Skin of body (tissue), 2 donors: ENCODE measurements around the gene HTR6. TPM values are rescaled to one million over a fixed set of nuclear protein-coding genes. Genes with fewer than 3 reads are reported as not detected.
"Not testable (repeated sequence)": the region's sequence is repeated elsewhere in the genome, so short reads cannot be mapped to it uniquely, and the experiment has no call there.

Experiments
- DNase-seq: peaks from one replicate; lab custom pipeline; 2025; lab: John Stamatoyannopoulos, UW
- total RNA-seq: library from RNA; depleted of rRNA; stranded (reverse); fragments of >200 nt; gene quantifications from one replicate; pipeline ENCODE4 v1.2.3, GENCODE V29; 2014

HTR6 gene
- total RNA-seq, 1 donor from 2014 or later: not detected

- DNase-seq: not testable (repeated sequence)
Measured at GRCh38 chr1:19639228-19639627, 25.4 kb upstream of the HTR6 start.

- no peak for DNase-seq
Measured at GRCh38 chr1:19639999-19640362, 24.7 kb upstream of the HTR6 start.

DNA sequence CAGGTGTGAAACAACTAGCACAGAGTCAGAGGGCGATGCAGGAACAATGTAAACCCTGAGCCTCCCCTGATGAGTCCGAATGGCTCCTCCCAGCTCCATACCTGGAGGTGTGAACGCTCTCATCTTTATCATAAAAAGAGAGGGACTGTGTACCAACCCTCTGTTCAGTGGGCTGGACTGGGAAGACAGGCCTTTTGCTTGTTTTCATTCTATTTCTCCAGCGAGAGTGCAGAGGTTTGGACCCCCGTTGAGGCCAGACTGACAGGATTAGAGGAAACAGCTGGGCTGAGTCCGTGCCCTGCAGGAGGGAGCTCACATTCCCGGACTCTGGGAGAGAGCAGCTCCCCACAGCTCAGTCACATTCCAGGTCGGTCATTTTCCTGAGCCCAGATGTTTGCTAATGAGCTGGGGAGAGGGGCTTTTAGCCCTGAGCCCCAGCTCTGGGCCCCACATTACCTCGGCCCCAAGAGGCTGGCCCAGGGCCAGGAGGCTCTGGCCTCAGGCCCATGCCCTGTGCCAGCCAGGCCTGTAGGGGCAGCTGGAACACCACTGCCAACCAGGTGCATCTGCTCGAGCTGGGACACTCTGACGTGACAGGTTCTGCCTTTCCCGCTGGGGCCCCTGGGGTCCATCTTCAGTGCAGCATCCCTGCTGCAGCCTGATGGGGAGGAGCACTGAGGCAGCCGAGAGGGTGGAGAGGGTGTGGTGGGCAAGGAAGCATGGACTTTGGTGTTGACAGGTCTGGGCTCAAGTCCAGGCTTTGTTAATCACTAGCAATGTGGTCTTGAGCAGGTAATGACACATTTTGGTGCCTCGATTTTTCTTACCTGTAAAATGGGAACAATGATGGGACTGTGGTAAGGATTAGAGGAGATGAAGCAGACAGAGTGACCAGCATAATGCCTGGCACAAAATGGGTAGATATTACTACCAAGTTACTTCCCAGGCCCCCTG, 24.0 kb upstream of the HTR6 start:
- DNase-seq: no peak

DNA sequence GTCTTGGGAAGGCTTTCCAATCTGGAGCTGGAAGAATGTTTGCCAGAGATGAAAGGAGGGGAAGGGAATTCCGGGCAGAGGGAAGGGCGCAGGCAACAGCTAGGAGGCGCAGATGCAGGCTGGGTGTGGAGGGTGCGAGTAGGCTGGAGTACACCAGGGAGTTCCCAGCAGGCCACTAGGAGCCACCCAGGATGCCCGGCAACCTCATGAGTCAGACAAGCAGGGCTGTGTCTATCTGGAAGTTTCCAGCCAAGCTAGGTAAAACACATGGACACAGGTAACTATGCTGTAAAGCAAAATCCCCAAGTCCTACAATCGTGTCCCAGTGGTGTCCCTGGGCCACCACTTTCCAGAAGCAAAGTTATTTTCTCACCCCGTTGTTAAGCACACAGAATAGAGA, 21.6 kb upstream of the HTR6 start:
- DNase-seq: no peak

GRCh38 chr1:19643602-19644394, 20.9 kb upstream of the HTR6 start, which contains the start of gene NBL1:
Gene NBL1 (plus strand): TSS chr1:19644311. CDS start chr1:19655031, 10,720 bp downstream.
- DNase-seq: peak; percentile 42

DNA sequence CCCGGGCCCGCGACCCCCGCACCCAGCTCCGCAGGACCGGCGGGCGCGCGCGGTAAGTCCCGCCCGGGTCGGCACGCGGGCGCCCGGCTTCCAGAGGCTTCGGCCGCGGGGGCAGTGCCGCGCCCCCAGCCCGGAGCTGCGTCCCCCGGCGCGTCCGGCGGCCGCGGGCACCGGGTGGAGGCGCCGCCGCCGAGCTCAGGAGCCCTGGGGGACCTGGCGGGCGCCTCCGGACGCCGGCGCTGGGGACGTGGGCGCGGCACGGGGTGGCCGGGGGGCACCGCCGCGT, 20.3 kb upstream of the HTR6 start:
- no peak for DNase-seq

DNA sequence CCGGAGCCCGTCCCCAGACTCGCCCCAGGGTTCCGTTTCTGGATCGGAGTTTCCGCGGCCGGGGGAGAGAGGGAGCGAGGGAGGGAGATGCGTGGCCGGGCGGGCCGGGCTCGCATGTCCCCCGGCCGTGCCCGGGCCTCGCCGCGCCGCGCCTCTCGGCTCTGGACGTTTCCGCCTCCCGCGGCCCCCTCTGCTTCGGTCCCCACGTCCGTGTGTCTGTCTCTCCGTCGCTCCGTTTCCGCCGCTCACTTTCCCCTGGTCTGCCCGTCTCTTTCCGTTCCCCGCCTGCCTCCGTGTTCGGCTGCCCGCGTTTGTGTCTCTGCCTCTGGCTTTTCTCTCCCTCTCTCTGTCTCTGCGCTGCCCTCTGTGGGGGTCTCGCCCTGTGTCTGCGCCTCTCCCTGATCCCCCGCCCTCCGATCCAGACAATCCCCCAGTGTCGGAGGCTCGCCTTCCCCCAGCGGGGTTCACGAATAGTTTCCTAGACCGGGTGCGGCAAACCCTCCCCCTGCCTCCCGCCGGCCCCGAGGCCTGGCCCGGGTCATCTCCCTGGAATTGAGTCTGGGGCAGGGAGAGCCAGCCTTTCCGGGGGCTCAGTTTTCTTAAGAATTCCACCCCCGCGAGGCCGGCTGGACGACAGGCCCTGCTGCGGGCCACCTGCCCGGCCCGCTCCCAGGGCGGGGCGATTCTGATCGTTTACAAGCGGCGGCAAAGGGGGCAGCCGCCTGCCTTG, 19.8 kb upstream of the HTR6 start:
- no peak for DNase-seq

DNA sequence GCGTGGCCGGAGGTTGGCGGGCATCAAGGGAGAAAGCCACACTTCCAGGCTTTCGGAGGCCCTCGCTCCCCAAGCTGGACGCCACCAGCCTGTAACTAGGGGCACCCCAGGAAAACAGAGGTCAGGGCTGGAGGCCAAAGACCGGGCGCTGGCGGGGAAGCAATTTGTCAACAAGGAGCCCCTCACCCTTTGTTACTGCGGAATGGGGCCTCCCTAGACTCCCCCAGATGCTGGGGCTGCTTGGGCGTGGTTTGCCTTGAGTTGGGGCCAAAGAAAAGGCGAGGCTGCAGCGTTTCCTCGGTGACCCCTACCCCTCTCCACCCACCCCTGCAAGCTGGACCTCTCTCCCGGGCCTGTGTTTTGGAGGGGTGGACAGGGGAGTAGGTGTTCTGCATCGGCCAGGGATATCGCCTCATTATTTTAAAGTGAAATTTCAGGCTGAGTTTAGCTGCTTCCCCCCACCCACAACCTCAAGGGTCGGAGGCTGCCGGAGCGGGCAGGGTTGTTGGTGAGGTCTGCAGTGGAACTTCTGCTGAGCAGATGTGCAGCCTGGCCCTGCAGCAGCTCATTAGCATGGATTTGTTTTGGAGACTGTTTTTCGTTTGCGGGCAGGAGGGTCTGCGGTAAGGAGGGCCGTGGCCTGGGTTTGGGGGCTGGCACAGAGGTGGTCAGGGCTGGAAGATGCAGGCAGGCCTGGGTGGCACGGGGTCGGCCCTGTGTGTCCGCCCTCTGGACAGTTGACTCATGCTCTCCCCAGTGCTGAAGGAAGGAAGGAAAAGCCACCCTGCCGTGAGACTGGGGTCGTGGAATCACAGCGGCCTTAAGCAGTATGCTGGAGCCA, 19.0 kb upstream of the HTR6 start:
- DNase-seq: peak; percentile 42

GRCh38 chr1:19646377-19647319, 18.0 kb upstream of the HTR6 start:
- DNase-seq: no peak

- DNase-seq: no peak
Measured at GRCh38 chr1:19647643-19648042, 17.0 kb upstream of the HTR6 start.

- DNase-seq: no peak
Measured at GRCh38 chr1:19648239-19648638, 16.4 kb upstream of the HTR6 start.

- DNase-seq: no peak
Measured at GRCh38 chr1:19648689-19649088, 16.0 kb upstream of the HTR6 start.

DNA sequence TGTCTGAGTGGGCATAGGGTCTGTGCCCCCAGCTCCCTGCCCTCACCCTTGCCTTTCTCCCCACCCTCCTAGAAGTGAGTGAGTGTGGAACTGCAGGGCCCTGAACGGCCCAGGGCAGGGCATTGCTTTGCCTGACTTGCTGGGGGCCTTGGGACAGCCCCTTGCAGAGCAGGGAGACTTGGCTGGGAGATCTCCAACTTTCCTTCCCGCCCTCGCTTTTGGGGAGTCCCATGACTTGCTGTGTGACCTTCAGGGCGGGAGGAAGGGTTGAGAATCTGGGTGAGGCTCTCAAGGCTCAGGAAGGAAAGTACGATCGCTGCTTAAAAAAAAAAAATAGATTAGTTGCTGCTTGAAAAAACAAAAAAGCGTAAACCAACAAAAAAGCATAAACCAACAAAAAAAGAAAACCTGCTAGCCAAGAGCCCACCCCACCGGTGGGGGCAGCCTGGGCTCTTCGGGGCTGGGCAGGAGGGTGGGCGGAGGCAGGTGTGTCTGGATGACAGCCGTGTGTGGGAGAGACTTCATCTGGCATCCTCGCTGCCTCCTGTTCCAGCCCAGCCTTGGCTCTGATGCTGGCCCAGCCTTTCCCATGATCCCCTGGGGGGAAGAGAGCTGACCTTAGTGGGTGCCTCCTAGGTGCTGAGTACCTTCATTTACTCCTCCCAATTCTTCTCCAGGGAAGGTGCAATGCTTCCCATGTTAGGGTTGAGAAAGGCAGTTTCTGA, 14.1 kb upstream of the HTR6 start:
- DNase-seq: no peak

DNA sequence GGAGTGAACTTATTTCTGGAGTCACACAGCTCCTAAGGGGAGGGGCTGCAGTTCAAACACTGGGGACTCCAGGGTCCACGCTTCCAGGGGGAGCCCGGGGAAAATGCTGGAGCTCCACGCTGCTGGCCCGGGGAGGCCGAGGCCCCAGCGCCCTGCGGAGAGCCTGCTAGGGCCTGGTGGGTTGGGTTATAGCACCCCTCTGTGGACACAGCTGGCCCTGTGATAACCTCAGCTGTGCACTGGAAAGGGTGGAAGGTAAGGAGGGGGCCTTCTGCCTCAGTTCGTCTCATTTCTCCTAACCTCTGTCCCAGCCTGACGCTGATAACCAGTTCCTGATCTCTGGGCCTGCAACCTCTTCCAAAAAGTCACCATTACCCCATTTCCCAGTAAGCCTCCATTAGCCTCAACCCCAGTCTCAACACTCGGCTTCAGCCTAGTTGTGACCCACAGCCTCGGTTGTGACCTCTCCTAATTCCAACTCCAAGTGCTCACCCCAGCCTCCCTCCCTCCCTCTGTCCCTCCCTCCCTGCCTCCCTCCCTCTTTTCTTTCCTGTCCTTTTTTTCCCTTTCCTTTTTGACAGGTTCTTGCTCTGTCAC, 13.4 kb upstream of the HTR6 start:
- DNase-seq: no peak

- DNase-seq: no peak
Measured at GRCh38 chr1:19654386-19654785, 10.3 kb upstream of the HTR6 start.

DNA sequence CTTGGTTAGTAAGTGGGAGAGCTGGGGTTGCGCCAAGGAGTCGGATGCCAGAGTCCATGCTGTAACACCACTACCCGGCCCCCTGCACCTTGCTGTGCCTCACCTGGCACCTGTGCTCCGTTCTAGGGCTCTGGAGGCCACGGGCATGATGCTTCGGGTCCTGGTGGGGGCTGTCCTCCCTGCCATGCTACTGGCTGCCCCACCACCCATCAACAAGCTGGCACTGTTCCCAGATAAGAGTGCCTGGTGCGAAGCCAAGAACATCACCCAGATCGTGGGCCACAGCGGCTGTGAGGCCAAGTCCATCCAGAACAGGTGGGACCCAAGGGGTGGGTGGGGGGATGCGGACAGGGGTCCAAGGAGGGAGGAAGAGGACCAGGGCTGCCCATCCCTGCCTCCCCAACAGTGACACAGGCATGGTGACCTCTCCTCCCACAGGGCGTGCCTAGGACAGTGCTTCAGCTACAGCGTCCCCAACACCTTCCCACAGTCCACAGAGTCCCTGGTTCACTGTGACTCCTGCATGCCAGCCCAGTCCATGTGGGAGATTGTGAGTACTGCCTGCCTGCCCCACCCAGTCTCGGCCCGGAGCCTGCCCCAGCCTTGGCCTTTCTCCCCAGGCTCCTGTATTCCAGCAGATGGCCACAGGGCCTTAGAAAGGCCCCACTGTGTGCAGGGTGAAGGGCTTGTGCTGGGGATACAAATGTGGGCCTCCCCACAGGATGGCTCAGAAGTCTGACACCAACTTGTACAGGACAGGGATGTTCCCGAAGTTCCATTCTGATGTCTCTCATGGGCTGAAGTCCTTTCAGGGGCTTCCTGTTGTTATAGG, 9.6 kb upstream of the HTR6 start:
- no peak for DNase-seq

DNA sequence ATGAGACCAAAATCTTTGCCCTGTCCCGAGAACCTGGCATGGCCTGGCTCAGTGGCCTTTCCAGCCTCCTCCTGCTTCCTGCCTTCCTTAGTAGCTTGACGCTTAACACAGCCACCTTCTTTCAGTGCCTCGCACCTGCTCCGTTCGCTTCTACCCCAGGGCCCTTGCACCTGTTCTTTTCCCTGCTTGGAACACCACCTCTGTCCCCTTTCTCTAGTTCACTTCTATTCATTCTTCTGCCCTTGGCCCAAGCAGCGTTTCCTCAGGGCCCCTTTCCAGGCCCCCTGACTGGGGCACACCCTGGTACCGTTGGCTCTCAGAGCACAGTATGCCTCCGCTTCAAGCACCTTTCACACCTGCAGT, 9.0 kb upstream of the HTR6 start:
- no peak for DNase-seq
